K562 (cell line): ENCODE data around the gene CDCP1. TPM values are rescaled to one million over a fixed set of nuclear protein-coding genes. Genes with fewer than 3 reads are reported as not detected.

ENCODE experiments used
- ATAC-seq: fragments of 200-7000 bp; cut with Tn5 transposase; 3 replicates; pipeline ENCODE4 v1.9.1; 2020; ENCODE audit warnings: moderate library complexity
- BruUV-seq: library from RNA; stranded (reverse); fragments of 400-500 nt; replicated peaks from 2 replicates; lab custom pipeline; 2021; lab: Mats Ljungman, UMichigan
- CTCF ChIA-PET: fragments of 300-600 bp; formaldehyde crosslinking; extraction: SDS; loops from one replicate; lab custom pipeline; 2021; ENCODE audit warnings: low intra/inter-chr PET ratio; lab: Yijun Ruan, JAX
- POLR2A ChIA-PET: fragments of 300-600, 350-650 bp; sonication (Branson Sonifier 250); formaldehyde crosslinking; extraction: SDS; loops from one replicate; lab custom pipeline; 2021; ENCODE audit warnings: antibody characterized with exemption, inconsistent platforms; lab: Yijun Ruan, JAX
- DNase-seq, 4 experiments: peaks; one replicate each; pipeline versions ENCODE4 v3.0.0 to v3.0.0-alpha.2; 2011 to 2018; ENCODE audit warnings: low spot score in 3 of 4, mixed read lengths in 3 of 4; ENCODE audit errors: extremely low read depth in 1 of 4
- FAIRE-seq: peaks from 2 replicates; lab custom pipeline; 2011; peaks lifted over from hg19 to GRCh38; lab: Jason Lieb, UNC
- H2AFZ ChIP-seq: 2 replicates; pipeline ENCODE4 v1.6.0; 2011; ENCODE audit warnings: low read depth, low read length, control low read depth, inconsistent platforms
- H3K27ac ChIP-seq: fragments of 200-600 bp; 3 replicates; pipeline ENCODE4 v1.8.0; 2011; ENCODE audit warnings: low read depth, mild to moderate bottlenecking, control low read depth, inconsistent platforms, low read length, moderate library complexity, mixed read lengths; ENCODE audit errors: extremely low read depth
- H3K27me3 ChIP-seq, 2 experiments: fragments of 300-600 bp in 1 of 2; 2 replicates in 1 of 2; 3 replicates in 1 of 2; pipeline versions ENCODE4 v1.6.0 to v1.8.0; 2011; ENCODE audit warnings: inconsistent platforms in 2 of 2, low read length in 2 of 2, mild to moderate bottlenecking in 1 of 2, mixed read lengths in 1 of 2, moderate library complexity in 1 of 2; ENCODE audit not compliant: control insufficient read depth in 2 of 2, insufficient read depth in 2 of 2
- H3K36me3 ChIP-seq: fragments of 300-600 bp; 3 replicates; pipeline ENCODE4 v1.8.0; 2011; ENCODE audit warnings: mild to moderate bottlenecking, low read length, inconsistent platforms; ENCODE audit not compliant: control insufficient read depth, insufficient read depth
- H3K4me1 ChIP-seq, 2 experiments: fragments of 200-600 bp in 1 of 2; replicated peaks in 1 of 2; 2 replicates in 1 of 2; 3 replicates in 1 of 2; pipeline versions ENCODE4 v1.5.1 to v1.8.0; 2011; ENCODE audit warnings: inconsistent platforms in 2 of 2, low read length in 2 of 2, mild to moderate bottlenecking in 1 of 2, mixed read lengths in 1 of 2, moderate library complexity in 1 of 2; ENCODE audit not compliant: control insufficient read depth in 2 of 2, insufficient read depth in 2 of 2
- H3K4me2 ChIP-seq: 2 replicates; pipeline ENCODE4 v1.6.1; 2011; ENCODE audit warnings: low read length, control low read depth, inconsistent platforms, mixed read lengths; ENCODE audit not compliant: insufficient read depth
- H3K4me3 ChIP-seq: fragments of 200-600 bp; sonication (generic), shearing (Covaris generic); 2 replicates; pipeline ENCODE4 v1.5.1; 2016; ENCODE audit warnings: control low read depth, inconsistent platforms
- H3K79me2 ChIP-seq: fragments of 200-600 bp; 3 replicates; pipeline ENCODE4 v1.8.0; 2011; ENCODE audit warnings: low read length, inconsistent platforms; ENCODE audit not compliant: control insufficient read depth, insufficient read depth
- H3K9ac ChIP-seq, 2 experiments: 2 replicates each; pipeline versions ENCODE4 v1.6.0 to v1.6.1; 2011; ENCODE audit warnings: low read depth in 2 of 2, low read length in 2 of 2, control low read depth in 1 of 2, inconsistent platforms in 1 of 2, mild to moderate bottlenecking in 1 of 2, mixed read lengths in 1 of 2; ENCODE audit not compliant: insufficient read depth in 1 of 2
- H3K9me1 ChIP-seq: one replicate; pipeline ENCODE4 v1.6.0; 2011; ENCODE audit warnings: inconsistent platforms, mild to moderate bottlenecking, low read length, moderate library complexity; ENCODE audit not compliant: control insufficient read depth, insufficient read depth
- H3K9me3 ChIP-seq: replicated peaks from 2 replicates; pipeline ENCODE4 v1.5.1; 2011; ENCODE audit warnings: low read depth, low read length, inconsistent platforms; ENCODE audit not compliant: control insufficient read depth, insufficient read depth
- H4K20me1 ChIP-seq: replicated peaks from 2 replicates; pipeline ENCODE4 v1.6.1; 2011; ENCODE audit warnings: low read length, inconsistent platforms, mixed read lengths; ENCODE audit not compliant: control insufficient read depth, insufficient read depth
- BRD4 ChIP-seq: fragments of 200-600 bp; sonication (generic); IDR thresholded peaks from 2 replicates; pipeline ENCODE4 v1.6.1; 2017; ENCODE audit warnings: inconsistent platforms
- CAMTA2 ChIP-seq: fragments of 250-450 bp; sonication (Bioruptor Pico); conservative IDR thresholded peaks from 2 replicates; pipeline ENCODE4 v1.5.1; 2022
- ESRRA ChIP-seq: fragments of 450-650 bp; IDR thresholded peaks from 2 replicates; pipeline ENCODE4 v1.6.1; 2014; ENCODE audit warnings: low read depth, mild to moderate bottlenecking, moderate library complexity, borderline replicate concordance
- HDAC1 ChIP-seq, 2 experiments: fragments of 450-650 bp; IDR thresholded peaks; 2 replicates each; pipeline ENCODE4 v1.6.1; 2016 to 2017; ENCODE audit warnings: inconsistent platforms in 1 of 2, mild to moderate bottlenecking in 1 of 2, moderate library complexity in 1 of 2
- HMGN3 ChIP-seq: IDR thresholded peaks from 2 replicates; pipeline ENCODE4 v1.6.1; 2011; ENCODE audit warnings: borderline replicate concordance, low read depth, mild to moderate bottlenecking, mixed read lengths, low read length; ENCODE audit not compliant: insufficient read length; ENCODE audit errors: extremely low read depth
- MEF2A ChIP-seq: IDR thresholded peaks from 2 replicates; pipeline ENCODE4 v1.6.1; 2011; ENCODE audit warnings: low read depth, mild to moderate bottlenecking, low read length, moderate library complexity; ENCODE audit not compliant: control insufficient read depth
- NFIC ChIP-seq: fragments of 450-650 bp; IDR thresholded peaks from 2 replicates; pipeline ENCODE4 v1.6.1; 2017; ENCODE audit warnings: mild to moderate bottlenecking, inconsistent platforms
- NR2F6 ChIP-seq: fragments of 450-650 bp; formaldehyde crosslinking; IDR thresholded peaks from 2 replicates; pipeline ENCODE4 v1.4.0; 2020; ENCODE audit warnings: mild to moderate bottlenecking
- POLR3A ChIP-seq: IDR thresholded peaks from 2 replicates; pipeline ENCODE4 v1.6.1; 2011; ENCODE audit warnings: borderline replicate concordance, mild to moderate bottlenecking, moderate library complexity; ENCODE audit not compliant: insufficient read length, insufficient read depth; ENCODE audit errors: extremely low read depth
- TEAD4 ChIP-seq, 2 experiments: sonication (generic) in 1 of 2; formaldehyde crosslinking in 1 of 2; IDR thresholded peaks; 2 replicates each; pipeline versions ENCODE4 v1.6.1 to v1.8.0; 2012 to 2022; ENCODE audit warnings: borderline replicate concordance in 1 of 2, inconsistent platforms in 1 of 2, low read length in 1 of 2, mild to moderate bottlenecking in 1 of 2, missing genetic modification reagents in 1 of 2
- ZNF347 ChIP-seq: fragments of 450-650 bp; formaldehyde crosslinking; IDR thresholded peaks from 2 replicates; pipeline ENCODE4 v1.4.0; 2020; ENCODE audit warnings: low read depth, mild to moderate bottlenecking, moderate library complexity
- WGBS: fragments of 100-300 bp; shearing (Covaris generic); methylation state at CpG from one replicate; pipeline ENCODE4 v1.1.6; 2016; ENCODE audit warnings: low coverage, mixed read lengths; ENCODE audit not compliant: insufficient coverage; ENCODE audit errors: missing lambda C conversion rate; 5-methylcytosine and 5-hydroxymethylcytosine counted together
- in situ Hi-C: fragments of 300-500 bp; cut with MboI; formaldehyde crosslinking; loops from 4 replicates; pipeline ENCODE4 v1.15.0; 2018; ENCODE audit warnings: inconsistent platforms, mixed read lengths
- intact Hi-C: fragments of 100-400 bp; cut with micrococcal nuclease; formaldehyde crosslinking; loops from 2 replicates; pipeline ENCODE4 v1.14.2; 2022
- polyA plus RNA-seq, 8 experiments: library from polyadenylated mRNA; depleted of rRNA in 4 of 8; stranded (reverse) in 5 of 8; unstranded in 3 of 8; fragments of >200 nt; fragmentation: Nextera tagmentation in 2 of 8; fragmentation: Illumina TruSeq in 1 of 8; extraction: Ambion mirVana in 2 of 8; extraction: Trizol in 1 of 8; gene quantifications; 2 replicates each; pipeline versions ENCODE4 v1.2.1 to v1.2.3, GENCODE V29; 2011 to 2014; ENCODE audit warnings: inconsistent platforms in 1 of 8, missing spikeins in 1 of 8
- total RNA-seq, 7 experiments: library from RNA; depleted of rRNA in 6 of 7; stranded (reverse); fragments of >200 nt in 6 of 7; fragmentation: Illumina TruSeq in 2 of 7; extraction: Trizol in 2 of 7; gene quantifications; 2 replicates each; pipeline versions ENCODE4 v1.2.1 to v1.2.3, GENCODE V29; 2011 to 2021; ENCODE audit warnings: low replicate concordance in 1 of 7
- TF ChIP-seq, protein P1 (sequence below): fragments of 450-650 bp; formaldehyde crosslinking; conservative IDR thresholded peaks from 2 replicates; pipeline ENCODE4 v1.4.0; 2022; ENCODE audit warnings: mild to moderate bottlenecking, missing genetic modification characterization
- TF ChIP-seq, protein P2 (sequence below): fragments of 450-650 bp; formaldehyde crosslinking; IDR thresholded peaks from 2 replicates; pipeline ENCODE4 v1.4.0; 2020; ENCODE audit warnings: mild to moderate bottlenecking, moderate library complexity
- TF ChIP-seq, protein P3 (sequence below): IDR thresholded peaks from 2 replicates; pipeline ENCODE4 v1.6.1; 2014; ENCODE audit warnings: antibody characterized with exemption
- TF ChIP-seq, protein P4 (sequence below), 2 experiments: fragments of 250-450 bp in 1 of 2; fragments of 450-650 bp in 1 of 2; sonication (Bioruptor Pico) in 1 of 2; IDR thresholded peaks; 2 replicates each; pipeline versions ENCODE4 v1.6.1 to v1.8.0; 2016 to 2021; ENCODE audit warnings: mild to moderate bottlenecking in 2 of 2, moderate library complexity in 2 of 2, missing compliant biosample characterization in 1 of 2, missing genetic modification characterization in 1 of 2

CDCP1 gene
- total and polyA plus RNA-seq, 9 of the 15 experiments (the other 6 are each of a cell fraction or from before 2014, with no cell fraction given) = 3.9 to 16.4 (median 5.2) TPM

DNA sequence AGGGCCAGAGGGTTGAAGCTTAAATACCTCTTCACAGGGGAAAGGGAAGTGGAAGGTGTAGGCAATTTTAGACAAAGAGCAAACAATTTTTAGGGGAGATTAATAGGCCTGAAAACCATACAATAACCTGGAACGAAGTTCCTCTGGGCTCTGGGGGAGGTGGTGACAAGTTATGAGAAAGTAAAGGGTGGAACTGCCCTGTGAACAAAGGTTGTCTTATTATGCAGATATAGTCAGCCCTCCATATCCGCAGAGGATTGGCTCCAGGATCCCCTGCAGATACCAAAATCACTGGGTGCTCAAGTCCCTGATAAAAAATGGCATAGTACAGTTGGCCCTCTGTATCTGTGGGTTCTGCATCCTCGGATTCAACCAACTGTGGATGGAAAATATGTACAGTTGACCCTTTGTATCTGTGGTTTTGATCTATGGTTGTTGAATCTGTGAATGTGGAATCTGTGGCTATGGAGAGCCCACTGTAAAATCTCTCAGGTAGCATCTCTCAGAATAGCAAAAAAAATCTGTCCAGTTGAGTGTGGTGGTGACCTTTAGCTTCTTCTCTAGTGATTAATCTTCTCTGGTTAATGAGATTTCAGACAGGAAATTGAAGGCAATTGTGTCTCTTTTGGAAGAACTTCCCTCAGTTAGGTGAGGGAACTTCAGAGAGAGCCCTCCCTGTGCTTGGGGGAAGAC, 79.9 kb downstream of the CDCP1 start (continued):
- TF ChIP-seq NR2F6 (CRISPR knock-in tag) (no peak), BRD4 (peak; percentile 24; the same call in 1 of the 2 replicates), MEF2A (peak; percentile 20; the same call in 1 of the 2 replicates), ESRRA (peak; percentile 72; the same call in 1 of the 2 replicates), HDAC1 (IDR thresholded peaks at IDR 0.05) (peak in 1 of 2 experiments; percentile 74; a peak in 2 of 4 replicates), TEAD4 (IDR thresholded peaks at IDR 0.05; ENCODE audit: low read length) (peak; percentile 41; the same call in 1 of the 2 replicates), TEAD4 (CRISPR knock-in tag; IDR thresholded peaks at IDR 0.05; ENCODE audit: borderline replicate concordance) (no peak), HMGN3 (peak; percentile 44)
- TF ChIP-seq, protein P1, sequence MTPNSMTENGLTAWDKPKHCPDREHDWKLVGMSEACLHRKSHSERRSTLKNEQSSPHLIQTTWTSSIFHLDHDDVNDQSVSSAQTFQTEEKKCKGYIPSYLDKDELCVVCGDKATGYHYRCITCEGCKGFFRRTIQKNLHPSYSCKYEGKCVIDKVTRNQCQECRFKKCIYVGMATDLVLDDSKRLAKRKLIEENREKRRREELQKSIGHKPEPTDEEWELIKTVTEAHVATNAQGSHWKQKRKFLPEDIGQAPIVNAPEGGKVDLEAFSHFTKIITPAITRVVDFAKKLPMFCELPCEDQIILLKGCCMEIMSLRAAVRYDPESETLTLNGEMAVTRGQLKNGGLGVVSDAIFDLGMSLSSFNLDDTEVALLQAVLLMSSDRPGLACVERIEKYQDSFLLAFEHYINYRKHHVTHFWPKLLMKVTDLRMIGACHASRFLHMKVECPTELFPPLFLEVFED = no peak

DNA sequence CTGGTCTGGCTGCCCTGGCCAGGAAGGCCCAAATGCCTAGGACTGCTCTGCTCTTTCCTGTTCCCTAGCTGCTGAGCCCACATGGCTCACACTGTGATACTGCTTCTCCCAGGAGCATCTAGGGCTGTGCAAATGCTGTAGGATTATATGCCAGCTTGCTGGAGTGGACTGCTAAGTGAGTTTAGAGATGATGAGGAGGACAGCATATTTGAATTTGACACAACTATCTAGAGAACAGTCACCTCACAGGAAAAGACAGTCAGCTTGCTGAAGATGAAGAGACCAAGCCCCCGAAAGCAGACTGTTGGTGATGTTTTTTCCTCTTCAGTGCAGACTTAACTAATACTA, 80.8 kb downstream of the CDCP1 start:
- intact Hi-C loops (no loop called here), in situ Hi-C loops (no loop called here)
- peak overlapping the region; percentile 80; the same call in 1 of the 2 replicates for H3K4me2 ChIP-seq
- no peaks in the 10 kb centered on the region for H3K9me3 ChIP-seq
- no peaks in the 10 kb centered on the region for H3K79me2 ChIP-seq
- peak overlapping the region; percentile 76 for H2AFZ ChIP-seq
- no peak for ATAC-seq
- DNase-seq = no peak
- CTCF ChIA-PET = no interaction called here
- peak overlapping the region; percentile 94 for H3K27ac ChIP-seq
- peak overlapping the region in 1 of 2 experiments; percentile 82; a peak in 3 of 4 replicates for H3K9ac ChIP-seq
- no peak overlapping the region for H3K4me3 ChIP-seq
- H3K27me3 ChIP-seq = no peaks in the 10 kb centered on the region
- H3K4me1 ChIP-seq = peaks cover 25 to 62% of the 10 kb centered on the region in 2 experiments
- no TSS peak for BruUV-seq
- 100% methylated on average over 1 of the region's 1 CpG for WGBS
- no peaks in the 10 kb centered on the region for H4K20me1 ChIP-seq
- FAIRE-seq = no peak
- H3K36me3 ChIP-seq = no peaks in the 10 kb centered on the region
- POLR2A ChIA-PET = interaction anchor here (0.9 to 2.6 kb wide), 5 partner anchors 10 to 131 kb away, joined by 3 to 13 read pairs (median 3); no protein-coding TSS in a partner anchor
- no peaks in the 10 kb centered on the region for H3K9me1 ChIP-seq
- TF ChIP-seq, protein P2, sequence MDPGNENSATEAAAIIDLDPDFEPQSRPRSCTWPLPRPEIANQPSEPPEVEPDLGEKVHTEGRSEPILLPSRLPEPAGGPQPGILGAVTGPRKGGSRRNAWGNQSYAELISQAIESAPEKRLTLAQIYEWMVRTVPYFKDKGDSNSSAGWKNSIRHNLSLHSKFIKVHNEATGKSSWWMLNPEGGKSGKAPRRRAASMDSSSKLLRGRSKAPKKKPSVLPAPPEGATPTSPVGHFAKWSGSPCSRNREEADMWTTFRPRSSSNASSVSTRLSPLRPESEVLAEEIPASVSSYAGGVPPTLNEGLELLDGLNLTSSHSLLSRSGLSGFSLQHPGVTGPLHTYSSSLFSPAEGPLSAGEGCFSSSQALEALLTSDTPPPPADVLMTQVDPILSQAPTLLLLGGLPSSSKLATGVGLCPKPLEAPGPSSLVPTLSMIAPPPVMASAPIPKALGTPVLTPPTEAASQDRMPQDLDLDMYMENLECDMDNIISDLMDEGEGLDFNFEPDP (CRISPR knock-in tag) = no peak
- TF ChIP-seq POLR3A = no peak
- TF ChIP-seq, protein P3, sequence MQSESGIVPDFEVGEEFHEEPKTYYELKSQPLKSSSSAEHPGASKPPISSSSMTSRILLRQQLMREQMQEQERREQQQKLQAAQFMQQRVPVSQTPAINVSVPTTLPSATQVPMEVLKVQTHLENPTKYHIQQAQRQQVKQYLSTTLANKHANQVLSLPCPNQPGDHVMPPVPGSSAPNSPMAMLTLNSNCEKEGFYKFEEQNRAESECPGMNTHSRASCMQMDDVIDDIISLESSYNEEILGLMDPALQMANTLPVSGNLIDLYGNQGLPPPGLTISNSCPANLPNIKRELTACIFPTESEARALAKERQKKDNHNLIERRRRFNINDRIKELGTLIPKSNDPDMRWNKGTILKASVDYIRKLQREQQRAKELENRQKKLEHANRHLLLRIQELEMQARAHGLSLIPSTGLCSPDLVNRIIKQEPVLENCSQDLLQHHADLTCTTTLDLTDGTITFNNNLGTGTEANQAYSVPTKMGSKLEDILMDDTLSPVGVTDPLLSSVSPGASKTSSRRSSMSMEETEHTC = no peak
- TF ChIP-seq NFIC = no peak
- TF ChIP-seq, protein P4, sequence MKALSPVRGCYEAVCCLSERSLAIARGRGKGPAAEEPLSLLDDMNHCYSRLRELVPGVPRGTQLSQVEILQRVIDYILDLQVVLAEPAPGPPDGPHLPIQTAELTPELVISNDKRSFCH (CRISPR knock-in tag; IDR thresholded peaks at IDR 0.05) = no peak
- TF ChIP-seq, protein P4 (tag; IDR thresholded peaks at IDR 0.05) = no peak
- no peak for TF ChIP-seq ZNF347 (CRISPR knock-in tag)
- no peak for TF ChIP-seq CAMTA2 (CRISPR knock-in tag)
